ENCODE results near the gene TCEAL8. TPM values are rescaled to one million over a fixed set of nuclear protein-coding genes. Genes with fewer than 3 reads are reported as not detected.

The TCEAL8 gene
- total RNA-seq, result 90.4 and 92.2 TPM in 2 replicates

GRCh38 chrX:103254921-103255493, at the start of gene TCEAL8:
TSS of gene TCEAL8 (minus strand) at chrX:103255155. CDS start at chrX:103253979, 1,176 bp downstream.

GRCh38 chrX:103276581-103277002, 21.6 kb upstream of the TCEAL8 start, which contains the start of gene TCEAL5:
TSS of gene TCEAL5 (minus strand) at chrX:103276750. CDS start at chrX:103274563, 2,187 bp downstream.

GRCh38 chrX:103214870-103215424, 40.0 kb downstream of the TCEAL8 start, which contains the start of gene BEX4:
TSS of gene BEX4 (plus strand) at chrX:103215108. CDS start at chrX:103216154, 1,046 bp downstream.

Other genes with a start within 250 kb of the TCEAL8 start
- gene BEX1, start 191.0 kb downstream of the TCEAL8 start, total RNA-seq, result 0.27 and 0.57 TPM in 2 replicates
- not detected in 2 replicates for gene NXF3, start 162.0 kb downstream of the TCEAL8 start, total RNA-seq
- gene BEX4, start 40.0 kb downstream of the TCEAL8 start, total RNA-seq, result 19.3 and 24.3 TPM in 2 replicates
- not detected in 2 replicates for gene TCEAL5, start 21.6 kb upstream of the TCEAL8 start, total RNA-seq
- 0.27 and 0.29 TPM in 2 replicates for gene BEX2, start 55.8 kb upstream of the TCEAL8 start, total RNA-seq
- 3.1 and 5.0 TPM in 2 replicates for gene TCEAL7, start 75.1 kb upstream of the TCEAL8 start, total RNA-seq
- gene TCEAL9, start 101.4 kb upstream of the TCEAL8 start, total RNA-seq, result 121 and 133 TPM in 2 replicates
- 157 and 193 TPM in 2 replicates for gene BEX3, start 121.4 kb upstream of the TCEAL8 start, total RNA-seq

All from thoracic aorta endothelial cell (primary cell).